IMR-90 (cell line): ENCODE data around the gene CHN1. TPM values are rescaled to one million over a fixed set of nuclear protein-coding genes. Genes with fewer than 3 reads are reported as not detected.

Experiments used
- ATAC-seq: fragments of 200-7000 bp; cut with Tn5 transposase; 2 replicates; pipeline ENCODE4 v1.9.1; 2020; ENCODE audit warnings: low read depth, mild to moderate bottlenecking, moderate library complexity
- BruUV-seq: library from RNA; stranded (reverse); fragments of 400-500 nt; replicated peaks from 2 replicates; lab custom pipeline; 2021; lab: Mats Ljungman, UMichigan
- CTCF ChIA-PET: fragments of 300-600 bp; formaldehyde crosslinking; extraction: SDS; loops from one replicate; lab custom pipeline; 2021; ENCODE audit warnings: antibody characterized with exemption; lab: Yijun Ruan, JAX
- POLR2A ChIA-PET: fragments of 300-600 bp; sonication (Branson Sonifier 250); formaldehyde crosslinking; loops from one replicate; lab custom pipeline; 2022; ENCODE audit warnings: antibody characterized with exemption; ENCODE audit not compliant: unreplicated experiment; lab: Charles Lee
- DNase-seq: peaks from one replicate; pipeline ENCODE4 v3.0.0; 2013
- H2AFZ ChIP-seq: replicated peaks from 2 replicates; pipeline ENCODE3; 2013; ENCODE audit warnings: low read length, mild to moderate bottlenecking; ENCODE audit not compliant: poor library complexity
- H2AK5ac ChIP-seq: 2 replicates; pipeline ENCODE4 v1.6.1; 2013; ENCODE audit warnings: low read depth, low read length, inconsistent platforms
- H2AK9ac ChIP-seq: replicated peaks from 2 replicates; pipeline ENCODE3; 2013; ENCODE audit warnings: mild to moderate bottlenecking, low read depth, low read length, moderate library complexity; ENCODE audit not compliant: poor library complexity
- H2BK120ac ChIP-seq: 2 replicates; pipeline ENCODE4 v1.6.1; 2013; ENCODE audit warnings: low read depth, low read length, inconsistent platforms
- H2BK15ac ChIP-seq: 3 replicates; pipeline ENCODE4 v1.6.1; 2013; ENCODE audit warnings: low read depth, low read length, inconsistent platforms
- H2BK20ac ChIP-seq: 2 replicates; pipeline ENCODE4 v1.6.1; 2013; ENCODE audit warnings: low read depth, mild to moderate bottlenecking, inconsistent platforms, low read length, moderate library complexity
- H2BK5ac ChIP-seq: 2 replicates; pipeline ENCODE4 v1.6.1; 2013; ENCODE audit warnings: mild to moderate bottlenecking, low read depth, low read length, inconsistent platforms; ENCODE audit not compliant: poor library complexity, severe bottlenecking
- H3K14ac ChIP-seq: replicated peaks from 2 replicates; pipeline ENCODE4 v1.6.1; 2013; ENCODE audit warnings: low read depth, low read length, inconsistent platforms
- H3K18ac ChIP-seq: 2 replicates; pipeline ENCODE4 v1.6.1; 2013; ENCODE audit warnings: low read depth, low read length, control low read depth
- H3K23ac ChIP-seq: 2 replicates; pipeline ENCODE4 v1.6.1; 2013; ENCODE audit warnings: low read depth, low read length, inconsistent platforms
- H3K27ac ChIP-seq: 2 replicates; pipeline ENCODE4 v1.5.1; 2013; ENCODE audit warnings: mild to moderate bottlenecking, control low read depth, low read length; ENCODE audit not compliant: insufficient read depth
- H3K27me3 ChIP-seq: 2 replicates; pipeline ENCODE4 v1.6.1; 2013; ENCODE audit warnings: low read length; ENCODE audit not compliant: control insufficient read depth, insufficient read depth
- H3K36me3 ChIP-seq: 2 replicates; pipeline ENCODE4 v1.6.1; 2013; ENCODE audit warnings: low read length, mixed read lengths; ENCODE audit not compliant: control insufficient read depth, insufficient read depth
- H3K4ac ChIP-seq: 2 replicates; pipeline ENCODE4 v1.6.1; 2013; ENCODE audit warnings: low read depth, low read length, inconsistent platforms
- H3K4me1 ChIP-seq: 2 replicates; pipeline ENCODE4 v1.6.1; 2013; ENCODE audit warnings: low read length, mixed read lengths; ENCODE audit not compliant: control insufficient read depth, insufficient read depth
- H3K4me2 ChIP-seq: 2 replicates; pipeline ENCODE4 v1.6.1; 2013; ENCODE audit warnings: low read depth, mild to moderate bottlenecking, control low read depth, low read length, moderate library complexity
- H3K4me3 ChIP-seq: 2 replicates; pipeline ENCODE4 v1.5.1; 2013; ENCODE audit warnings: low read depth, mild to moderate bottlenecking, control low read depth, low read length, moderate library complexity; ENCODE audit not compliant: insufficient read depth
- H3K56ac ChIP-seq: 2 replicates; pipeline ENCODE4 v1.6.1; 2013; ENCODE audit warnings: low read length, inconsistent platforms; ENCODE audit not compliant: insufficient read depth; ENCODE audit errors: extremely low read depth
- H3K79me1 ChIP-seq, 2 experiments: 2 replicates each; pipeline ENCODE4 v1.6.1; 2013; ENCODE audit warnings: low read length in 2 of 2, inconsistent platforms in 1 of 2, low read depth in 1 of 2
- H3K9ac ChIP-seq: 2 replicates; pipeline ENCODE4 v1.6.1; 2013; ENCODE audit warnings: low read depth, low read length, control low read depth
- H3K9me1 ChIP-seq: 2 replicates; pipeline ENCODE4 v1.6.1; 2013; ENCODE audit warnings: low read length, inconsistent platforms; ENCODE audit not compliant: insufficient read depth
- H3K9me3 ChIP-seq: 2 replicates; pipeline ENCODE4 v1.6.1; 2013; ENCODE audit warnings: low read length; ENCODE audit not compliant: control insufficient read depth, insufficient read depth
- H4K20me1 ChIP-seq: 2 replicates; pipeline ENCODE4 v1.6.1; 2013; ENCODE audit warnings: low read length, inconsistent platforms; ENCODE audit not compliant: insufficient read depth
- H4K5ac ChIP-seq: 2 replicates; pipeline ENCODE4 v1.6.1; 2013; ENCODE audit warnings: mild to moderate bottlenecking, low read depth, low read length, control low read depth
- H4K8ac ChIP-seq, 2 experiments: 2 replicates each; pipeline ENCODE4 v1.6.1; 2013; ENCODE audit warnings: low read depth in 2 of 2, low read length in 2 of 2, control low read depth in 1 of 2, inconsistent platforms in 1 of 2
- H4K91ac ChIP-seq: 2 replicates; pipeline ENCODE4 v1.6.1; 2013; ENCODE audit warnings: low read depth, low read length, inconsistent platforms; ENCODE audit not compliant: insufficient read depth
- CEBPB ChIP-seq: IDR thresholded peaks from 2 replicates; pipeline ENCODE4 v1.6.1; 2012; ENCODE audit warnings: low read depth, low read length, improper control_type of control experiment
- CHD1 ChIP-seq: IDR thresholded peaks from 2 replicates; pipeline ENCODE4 v1.6.1; 2012; ENCODE audit warnings: low read depth, low read length, improper control_type of control experiment
- FOS ChIP-seq: fragments of 150-350 bp; IDR thresholded peaks from 2 replicates; pipeline ENCODE4 v1.6.1; 2016; ENCODE audit warnings: low read depth, low read length
- MAFK ChIP-seq: IDR thresholded peaks from 2 replicates; pipeline ENCODE4 v1.6.1; 2012; ENCODE audit warnings: low read depth, low read length, improper control_type of control experiment
- MXI1 ChIP-seq: IDR thresholded peaks from 2 replicates; pipeline ENCODE4 v1.6.1; 2012; ENCODE audit warnings: low read depth, mild to moderate bottlenecking, low read length, moderate library complexity, borderline replicate concordance
- NFE2L2 ChIP-seq: fragments of 150-350 bp; IDR thresholded peaks from 2 replicates; pipeline ENCODE4 v1.6.1; 2016; ENCODE audit warnings: low read depth, mild to moderate bottlenecking, low read length
- POLR2A ChIP-seq: IDR thresholded peaks from 2 replicates; pipeline ENCODE4 v1.6.1; 2012; ENCODE audit warnings: mild to moderate bottlenecking, low read depth, low read length
- RAD21 ChIP-seq: IDR thresholded peaks from 2 replicates; pipeline ENCODE4 v1.6.1; 2012; ENCODE audit warnings: low read length, improper control_type of control experiment
- RCOR1 ChIP-seq: IDR thresholded peaks from 2 replicates; pipeline ENCODE4 v1.6.1; 2012; ENCODE audit warnings: mild to moderate bottlenecking, low read length, improper control_type of control experiment; ENCODE audit not compliant: insufficient replicate concordance
- SMC3 ChIP-seq: fragments of 150-350 bp; IDR thresholded peaks from 2 replicates; pipeline ENCODE4 v1.6.1; 2016; ENCODE audit warnings: low read depth, mild to moderate bottlenecking, antibody characterized with exemption, low read length, moderate library complexity
- USF2 ChIP-seq: fragments of 150-350 bp; IDR thresholded peaks from 2 replicates; pipeline ENCODE4 v1.6.1; 2017; ENCODE audit warnings: mild to moderate bottlenecking, antibody characterized with exemption, low read length, low read depth
- WGBS, 2 experiments: methylation state at CpG; one replicate each; pipeline versions ENCODE4 v1.1.5 to v1.1.7; 2013; ENCODE audit warnings: missing lambda C conversion rate in 2 of 2; ENCODE audit not compliant: insufficient read length in 1 of 2; ENCODE audit errors: extremely low coverage in 2 of 2; 5-methylcytosine and 5-hydroxymethylcytosine counted together
- dilution Hi-C: fragments of 300-500 bp; cut with HindIII; formaldehyde crosslinking; loops from one replicate; pipeline ENCODE4 v1.14.3; 2018; ENCODE audit warnings: low sequenced_read_pairs; ENCODE audit not compliant: unreplicated experiment
- in situ Hi-C: fragments of 300-500 bp; cut with MboI; formaldehyde crosslinking; loops from 3 replicates; pipeline ENCODE4 v1.14.3; 2019; ENCODE audit warnings: low sequenced_read_pairs, inconsistent platforms, mixed read lengths
- intact Hi-C: fragments of 100-400 bp; cut with micrococcal nuclease; formaldehyde crosslinking; loops from 2 replicates; pipeline ENCODE4 v1.10.0; 2022
- polyA plus RNA-seq, 3 experiments: library from polyadenylated mRNA; depleted of rRNA; stranded (reverse); fragments of >200 nt; gene quantifications; 2 replicates each; pipeline ENCODE4 v1.2.3, GENCODE V29; 2012; ENCODE audit warnings: low replicate concordance in 1 of 3
- total RNA-seq: library from RNA; depleted of rRNA; stranded (reverse); fragments of >200 nt; gene quantifications from 2 replicates; pipeline ENCODE4 v1.2.3, GENCODE V29; 2012
- TF ChIP-seq, protein P1 (sequence below): fragments of 150-350 bp; IDR thresholded peaks from 2 replicates; pipeline ENCODE4 v1.6.1; 2016; ENCODE audit warnings: low read depth, mild to moderate bottlenecking, low read length, moderate library complexity, borderline replicate concordance
- TF ChIP-seq, protein P2 (sequence below): conservative IDR thresholded peaks from 2 replicates; pipeline ENCODE4 v1.5.1; 2012; ENCODE audit warnings: mild to moderate bottlenecking, low read depth, low read length, improper control_type of control experiment

CHN1 gene
- total and polyA plus RNA-seq, 2 of the 4 experiments (the other 2 are of a cell fraction), result 58.4 to 66.9 TPM

DNA sequence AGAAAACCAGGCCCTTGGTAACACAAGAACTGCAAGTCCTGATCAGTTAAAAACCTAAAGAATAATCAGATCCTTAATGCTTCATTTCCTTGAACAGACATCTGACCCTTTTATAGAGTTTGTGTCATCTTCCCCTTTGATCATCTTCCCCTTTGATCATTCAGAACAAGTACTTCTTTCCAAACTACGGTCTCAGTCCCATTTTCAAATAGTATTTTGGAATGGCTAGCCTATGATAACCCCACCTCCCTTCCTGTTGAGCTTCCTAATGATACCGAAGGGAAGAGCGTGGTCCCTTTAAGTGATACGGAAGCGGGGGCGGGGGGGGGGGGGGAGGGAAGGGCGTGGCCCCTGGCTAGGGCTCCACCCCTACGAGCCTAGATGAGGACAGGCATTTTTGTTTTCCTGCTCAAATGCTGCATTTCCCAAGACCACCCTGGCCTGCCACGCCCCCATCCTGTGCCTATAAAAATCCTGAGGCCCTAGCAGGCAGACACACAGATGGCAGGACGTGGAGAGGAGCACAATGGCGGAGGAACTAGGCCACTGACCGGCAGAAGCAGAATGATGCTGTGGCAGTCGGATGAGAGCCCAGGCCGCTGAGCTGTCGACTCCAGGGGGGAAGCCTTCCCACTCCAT, 216.8 kb downstream of the CHN1 start:
- H3K4me3 ChIP-seq, result no peak overlapping the region
- dilution Hi-C loops, result no loop called here

More for the DNA sequence above, 216.8 kb downstream of the CHN1 start:
- Histone ChIP-seq H3K4me1 (peaks cover 27% of the 10 kb centered on the region), H2BK15ac (peak overlapping the region; percentile 91), H2BK5ac (peak overlapping the region; percentile 98), H4K5ac (peak overlapping the region; percentile 95), H3K36me3 (no peaks in the 10 kb centered on the region), H3K23ac (peak overlapping the region; percentile 92), H4K8ac (peak overlapping the region; percentile 96), H2AK9ac (peak overlapping the region; percentile 93), H3K18ac (peak overlapping the region; percentile 97), H3K9me3 (no peaks in the 10 kb centered on the region), H3K27ac (peak overlapping the region; percentile 99), H3K9ac (peak overlapping the region; percentile 80), H2AK5ac (peak overlapping the region; percentile 98), H3K27me3 (no peaks in the 10 kb centered on the region), H3K4me2 (peak overlapping the region; percentile 15; the same call in 1 of the 2 replicates), H4K91ac (peak overlapping the region; percentile 99), H3K9me1 (peaks cover 18% of the 10 kb centered on the region), H3K79me1 (peaks cover 0 to 9% of the 10 kb centered on the region in 2 experiments; a peak in 2 of 4 replicates), H3K56ac (peak overlapping the region; percentile 98), H2BK120ac (peak overlapping the region; percentile 100), H2AFZ (peak overlapping the region; percentile 81), H4K20me1 (no peaks in the 10 kb centered on the region), H3K4ac (peak overlapping the region; percentile 97), H3K14ac (peak overlapping the region; percentile 91), H2BK20ac (peak overlapping the region; percentile 100)
- POLR2A ChIA-PET, result interaction anchor here (0.6 to 1.9 kb wide), 4 partner anchors 9 to 385 kb away, joined by 4 to 9 read pairs (median 6); no protein-coding TSS in a partner anchor
- WGBS, 2 experiments, result 83% methylated on average over 3 of the region's 15 CpGs; no CpG with 5 or more reads in 1 of the 2 experiments
- DNase-seq, result peak; percentile 51
- in situ Hi-C loops, result no loop called here
- no TSS peak for BruUV-seq
- intact Hi-C loops, result no loop called here
- CTCF ChIA-PET, result interaction anchor here (1.5 kb wide), 1 partner anchor 197 kb away, joined by 5 read pairs; no protein-coding TSS in a partner anchor
- TF ChIP-seq CHD1 (no peak), SMC3 (no peak), FOS (no peak), USF2 (no peak), POLR2A (no peak), RAD21 (no peak), NFE2L2 (no peak), CEBPB (no peak), RCOR1 (no peak), MAFK (no peak), MXI1 (no peak)
- TF ChIP-seq, protein P1, sequence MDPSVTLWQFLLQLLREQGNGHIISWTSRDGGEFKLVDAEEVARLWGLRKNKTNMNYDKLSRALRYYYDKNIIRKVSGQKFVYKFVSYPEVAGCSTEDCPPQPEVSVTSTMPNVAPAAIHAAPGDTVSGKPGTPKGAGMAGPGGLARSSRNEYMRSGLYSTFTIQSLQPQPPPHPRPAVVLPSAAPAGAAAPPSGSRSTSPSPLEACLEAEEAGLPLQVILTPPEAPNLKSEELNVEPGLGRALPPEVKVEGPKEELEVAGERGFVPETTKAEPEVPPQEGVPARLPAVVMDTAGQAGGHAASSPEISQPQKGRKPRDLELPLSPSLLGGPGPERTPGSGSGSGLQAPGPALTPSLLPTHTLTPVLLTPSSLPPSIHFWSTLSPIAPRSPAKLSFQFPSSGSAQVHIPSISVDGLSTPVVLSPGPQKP, result no peak
- TF ChIP-seq, protein P2, sequence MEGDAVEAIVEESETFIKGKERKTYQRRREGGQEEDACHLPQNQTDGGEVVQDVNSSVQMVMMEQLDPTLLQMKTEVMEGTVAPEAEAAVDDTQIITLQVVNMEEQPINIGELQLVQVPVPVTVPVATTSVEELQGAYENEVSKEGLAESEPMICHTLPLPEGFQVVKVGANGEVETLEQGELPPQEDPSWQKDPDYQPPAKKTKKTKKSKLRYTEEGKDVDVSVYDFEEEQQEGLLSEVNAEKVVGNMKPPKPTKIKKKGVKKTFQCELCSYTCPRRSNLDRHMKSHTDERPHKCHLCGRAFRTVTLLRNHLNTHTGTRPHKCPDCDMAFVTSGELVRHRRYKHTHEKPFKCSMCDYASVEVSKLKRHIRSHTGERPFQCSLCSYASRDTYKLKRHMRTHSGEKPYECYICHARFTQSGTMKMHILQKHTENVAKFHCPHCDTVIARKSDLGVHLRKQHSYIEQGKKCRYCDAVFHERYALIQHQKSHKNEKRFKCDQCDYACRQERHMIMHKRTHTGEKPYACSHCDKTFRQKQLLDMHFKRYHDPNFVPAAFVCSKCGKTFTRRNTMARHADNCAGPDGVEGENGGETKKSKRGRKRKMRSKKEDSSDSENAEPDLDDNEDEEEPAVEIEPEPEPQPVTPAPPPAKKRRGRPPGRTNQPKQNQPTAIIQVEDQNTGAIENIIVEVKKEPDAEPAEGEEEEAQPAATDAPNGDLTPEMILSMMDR, result no peak
- ATAC-seq, result peak; percentile 5
